HG03342 (cell line): ENCODE results near the gene PTPRT.

ENCODE experiments used
- ATAC-seq: cut with Tn5 transposase; IDR thresholded peaks from one replicate; pipeline ENCODE4 v1.9.1; 2021; ENCODE audit warnings: mild to moderate bottlenecking, moderate library complexity; ENCODE audit not compliant: unreplicated experiment

The PTPRT gene

DNA sequence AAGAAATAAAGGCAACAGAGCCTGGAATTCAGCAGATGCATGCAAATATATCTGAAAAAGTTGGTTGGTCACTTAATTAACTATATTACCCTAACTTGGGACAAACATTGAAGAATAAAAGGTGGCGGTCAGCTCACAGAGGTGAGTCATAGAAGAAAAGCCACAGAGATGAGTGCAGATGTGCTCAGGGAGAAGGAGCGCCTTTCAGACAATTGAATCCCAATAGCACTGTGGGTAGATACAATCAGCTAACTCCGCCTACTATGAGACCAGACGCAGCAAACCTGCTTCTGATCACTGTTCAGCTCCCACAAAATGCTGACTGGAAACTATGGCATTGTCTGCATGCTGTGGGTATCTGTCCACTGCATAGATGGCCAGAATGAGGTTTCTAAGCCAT is 447.8 kb downstream of the PTPRT start:
- no peak for ATAC-seq

DNA sequence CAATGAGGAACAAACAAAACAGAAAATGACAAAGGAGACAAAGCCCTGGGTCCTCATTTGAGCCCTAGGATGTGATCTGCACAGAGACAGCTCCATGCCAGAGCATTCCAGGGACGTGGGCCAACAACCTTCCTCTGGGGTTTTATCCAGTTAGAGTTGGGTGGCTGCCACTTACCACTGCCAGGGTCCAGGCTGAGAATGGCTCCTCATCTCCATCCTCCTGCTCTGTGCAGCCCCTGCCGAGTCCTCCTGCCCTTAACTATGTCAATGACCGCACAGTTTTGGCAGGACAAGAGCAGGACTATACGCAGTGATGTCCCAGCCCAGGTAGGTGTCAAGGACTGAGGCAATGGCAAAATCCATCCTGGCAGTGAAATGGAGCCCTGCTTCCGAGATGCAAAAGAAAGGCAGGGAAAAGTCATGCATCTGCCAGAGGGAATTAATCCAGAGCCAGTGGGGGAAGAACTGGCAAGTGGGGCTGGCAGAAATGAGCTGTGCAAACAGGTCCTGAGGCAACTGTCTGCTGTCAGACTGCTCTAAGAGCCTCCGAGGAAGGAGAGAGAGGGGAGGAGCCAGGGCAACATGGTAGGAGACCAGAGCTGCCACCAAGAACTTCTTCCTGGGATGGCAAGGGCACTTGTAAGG is 449.4 kb downstream of the PTPRT start:
- no peak for ATAC-seq

DNA sequence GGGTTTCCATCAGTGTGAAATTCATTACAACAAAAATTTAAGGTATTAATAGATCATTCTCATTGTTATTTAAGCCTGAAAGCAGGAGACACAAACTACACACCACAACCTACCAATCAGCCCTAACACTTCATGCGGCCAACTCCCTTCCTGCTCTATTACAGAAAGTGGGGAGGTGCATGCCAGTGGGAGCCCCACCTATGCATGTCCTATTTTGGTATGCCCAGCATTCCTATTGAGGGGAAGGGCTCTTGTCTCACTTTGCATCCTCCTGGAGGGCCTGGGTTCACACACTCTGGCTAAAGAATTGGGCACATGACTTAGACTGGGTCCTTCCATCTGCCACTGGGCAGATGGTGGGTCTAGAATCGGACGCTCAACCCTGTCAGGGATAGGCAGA is 450.0 kb downstream of the PTPRT start:
- ATAC-seq: no peak

DNA sequence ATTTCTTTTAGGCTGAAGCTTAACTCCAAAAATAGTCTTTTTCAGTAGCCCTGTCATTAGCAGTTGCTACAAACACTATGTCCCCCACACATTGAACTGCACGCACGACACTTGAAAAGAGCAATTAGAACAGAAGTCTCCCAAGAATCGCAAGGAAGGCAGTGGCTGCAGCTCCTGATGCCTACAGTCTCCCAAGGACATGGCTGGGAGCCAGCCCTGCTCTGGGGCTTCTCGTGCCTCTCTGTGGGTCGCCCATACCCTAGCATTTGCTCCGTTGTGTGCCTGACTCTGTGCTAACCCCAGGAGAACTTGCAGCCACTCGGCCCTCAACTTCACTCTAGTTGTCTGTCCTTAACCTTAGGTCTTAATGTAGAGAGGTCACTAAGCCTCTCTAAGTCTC is 454.2 kb downstream of the PTPRT start:
- ATAC-seq: no peak

DNA sequence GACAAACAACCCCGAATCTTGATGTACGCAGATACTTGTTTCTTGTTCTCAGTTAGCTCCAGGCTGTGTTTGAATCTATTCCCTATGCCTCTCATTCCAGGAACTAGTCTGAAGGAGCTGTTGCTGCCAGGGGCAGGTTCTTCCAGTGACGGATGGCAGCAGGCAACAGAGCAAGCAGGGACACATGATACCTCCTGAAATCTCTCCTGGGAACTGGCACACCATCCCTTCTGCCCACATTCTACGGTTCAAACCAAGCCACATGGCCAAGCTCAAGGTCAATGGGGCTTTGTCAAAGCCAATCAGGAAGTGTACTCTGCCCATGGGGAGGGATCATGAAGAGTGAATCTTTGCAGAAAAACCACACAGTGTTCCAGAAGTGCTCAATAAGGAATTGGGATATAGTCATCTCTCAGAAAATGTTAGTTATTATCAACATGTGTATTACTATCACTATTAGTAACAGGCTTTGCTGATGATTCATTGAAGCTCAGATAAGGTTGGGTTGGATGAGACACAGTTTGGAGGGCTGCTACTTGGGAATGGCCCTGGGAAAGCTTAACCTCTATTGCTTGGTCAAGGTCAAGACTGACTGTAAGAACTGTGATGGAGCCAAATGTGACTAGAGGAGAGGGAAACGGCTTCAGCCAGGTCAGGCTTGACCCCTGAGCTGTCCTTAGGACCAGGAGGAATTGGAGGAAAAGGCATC is 454.9 kb downstream of the PTPRT start:
- no peak for ATAC-seq

DNA sequence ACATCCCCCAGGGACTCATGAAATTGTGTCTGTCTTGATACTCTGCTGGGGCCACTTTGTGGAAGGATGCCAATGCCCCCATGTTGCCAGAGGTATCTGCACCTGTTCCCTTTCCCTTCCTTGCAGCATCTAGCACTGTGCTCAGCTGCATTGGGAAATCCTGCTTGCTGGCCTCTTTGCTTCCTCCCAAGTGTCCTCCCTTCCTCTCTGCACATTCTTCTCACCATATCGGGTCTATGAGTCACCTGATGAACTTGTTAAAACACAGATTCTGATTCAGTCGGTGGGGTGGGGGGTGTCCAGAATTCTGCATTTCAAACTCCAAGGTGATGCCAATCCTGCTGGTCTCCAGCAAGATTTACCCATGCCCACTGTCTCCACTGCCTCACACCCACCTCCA is 467.8 kb downstream of the PTPRT start:
- ATAC-seq: no peak

DNA sequence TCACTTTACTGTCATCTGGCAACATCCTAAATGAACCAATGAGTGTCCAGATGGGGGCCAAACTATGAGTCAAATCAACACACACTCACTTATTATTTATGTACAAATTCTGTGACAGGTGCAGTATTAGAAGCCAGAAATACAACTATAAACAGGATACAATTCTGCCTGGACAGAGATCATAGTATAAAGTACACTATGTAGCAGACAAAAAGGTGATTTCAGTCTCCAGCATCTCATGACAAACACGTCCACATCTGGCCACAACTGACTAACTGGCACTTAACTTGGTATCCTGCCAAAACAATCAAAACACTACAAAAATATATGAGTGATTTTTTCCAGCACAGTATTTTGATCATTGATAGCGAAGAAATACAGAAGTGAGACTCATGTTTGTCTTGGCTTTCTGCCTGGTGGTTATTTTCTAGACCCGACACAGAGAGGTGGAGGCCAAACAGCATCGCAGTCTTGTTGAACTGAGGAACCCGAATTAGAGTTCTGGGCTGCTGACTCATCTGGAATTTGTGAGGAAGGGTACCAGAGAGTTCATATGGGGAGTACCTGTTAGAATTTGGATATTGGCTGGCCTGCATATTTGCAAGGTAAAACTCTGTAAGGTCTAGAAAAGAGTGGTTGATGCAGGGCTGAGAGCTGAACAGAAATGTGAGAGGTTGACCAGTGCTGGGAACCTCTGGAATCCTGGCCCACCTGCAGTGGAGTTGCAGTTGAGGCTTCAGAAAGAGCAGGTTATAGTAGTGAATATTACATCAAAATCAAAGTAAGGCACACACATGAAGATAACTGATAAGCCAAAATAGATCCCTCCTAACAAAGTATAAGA is 475.2 kb downstream of the PTPRT start:
- ATAC-seq: no peak

DNA sequence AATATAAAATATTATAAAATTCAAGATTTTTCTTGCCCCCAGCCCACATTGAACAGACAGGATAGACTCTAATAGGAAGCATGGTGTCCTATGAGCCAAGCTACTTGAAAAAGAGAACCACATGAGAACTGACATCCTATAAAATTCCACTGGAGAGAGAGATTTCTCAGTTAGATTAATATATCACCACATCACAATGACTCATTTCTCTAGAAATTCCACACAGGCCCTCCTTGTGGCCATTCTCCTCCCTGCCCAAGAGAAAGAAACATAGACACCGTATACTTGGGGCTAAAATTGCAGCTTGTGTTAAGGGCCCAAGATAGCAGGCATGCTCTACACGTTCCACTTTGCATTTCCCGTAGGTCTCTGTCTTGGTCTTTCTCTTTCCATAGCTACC is 481.4 kb downstream of the PTPRT start:
- ATAC-seq: no peak

DNA sequence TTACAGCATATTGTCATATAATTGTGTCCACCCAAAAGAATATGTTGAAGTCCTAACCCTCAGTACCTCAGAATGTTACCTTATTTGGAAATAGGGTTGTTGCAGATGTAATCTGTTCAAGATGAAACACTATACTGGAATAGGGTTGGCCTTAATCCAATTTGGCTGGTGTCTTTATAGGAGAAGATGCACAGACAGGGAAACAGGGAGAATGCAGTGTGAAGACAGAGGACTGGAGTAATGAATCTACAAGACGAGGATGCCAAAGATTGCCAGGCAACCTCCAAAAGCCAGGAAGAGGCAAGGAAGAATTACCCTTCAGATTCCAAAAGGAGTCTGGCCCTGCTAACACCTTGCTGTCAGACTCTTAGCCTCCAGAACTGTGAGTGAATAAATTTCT is 482.9 kb downstream of the PTPRT start:
- no peak for ATAC-seq

DNA sequence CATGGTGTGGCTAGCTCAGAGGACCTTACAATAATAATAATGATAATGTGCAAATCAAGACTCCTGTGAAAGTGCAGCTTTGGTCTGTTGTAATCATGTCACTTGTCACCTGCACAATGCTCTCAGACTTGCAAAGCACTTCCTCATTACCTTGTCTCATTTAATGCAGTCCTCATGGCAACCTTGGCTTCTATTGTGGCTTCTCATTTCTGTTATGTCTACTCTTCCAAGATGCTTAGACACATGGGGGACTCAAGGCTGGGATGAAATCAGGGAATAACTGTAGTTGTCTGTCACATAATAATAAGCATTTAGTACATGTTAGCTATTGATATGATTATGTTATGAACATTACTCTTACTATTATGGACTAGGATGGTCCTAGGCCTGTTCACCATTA is 484.2 kb downstream of the PTPRT start:
- no peak for ATAC-seq

DNA sequence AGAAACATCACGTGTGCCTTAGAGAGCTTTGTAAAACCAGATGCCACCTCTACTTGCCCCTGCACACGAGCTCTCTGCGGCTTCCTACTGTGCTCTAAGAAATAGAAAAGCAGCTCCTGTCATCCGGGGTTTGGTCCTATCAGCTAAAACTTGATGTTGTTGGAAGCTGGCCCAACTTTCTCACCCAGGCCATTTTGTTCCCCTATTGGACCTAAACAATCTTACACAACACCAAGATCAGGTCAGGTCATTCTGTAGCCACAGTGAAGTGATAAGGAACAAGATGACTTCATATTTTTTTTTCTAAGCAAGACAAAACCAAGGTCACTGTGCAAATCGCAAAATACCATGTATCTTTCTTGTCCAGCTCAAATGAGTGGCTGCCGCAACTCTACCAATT is 486.0 kb downstream of the PTPRT start:
- no peak for ATAC-seq

DNA sequence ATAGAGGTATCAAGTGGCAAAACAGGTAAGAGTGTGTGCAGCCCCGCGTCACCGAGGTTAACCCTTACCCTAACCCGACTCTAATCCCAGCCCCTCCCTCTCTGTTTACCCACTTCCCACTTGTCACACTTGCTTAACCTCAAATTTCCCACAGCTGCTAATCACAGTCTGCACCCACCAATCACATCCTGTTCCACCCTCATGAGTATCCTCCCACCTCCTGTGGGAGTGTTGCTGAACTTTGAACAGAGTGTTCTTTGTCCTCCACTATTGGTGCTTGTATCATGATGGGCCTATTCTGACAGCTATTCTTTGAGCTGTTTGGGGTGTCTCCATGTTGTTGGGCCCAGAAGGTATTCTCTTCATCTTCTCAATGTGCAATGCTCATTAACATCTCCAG is 487.8 kb downstream of the PTPRT start:
- ATAC-seq: no peak

DNA sequence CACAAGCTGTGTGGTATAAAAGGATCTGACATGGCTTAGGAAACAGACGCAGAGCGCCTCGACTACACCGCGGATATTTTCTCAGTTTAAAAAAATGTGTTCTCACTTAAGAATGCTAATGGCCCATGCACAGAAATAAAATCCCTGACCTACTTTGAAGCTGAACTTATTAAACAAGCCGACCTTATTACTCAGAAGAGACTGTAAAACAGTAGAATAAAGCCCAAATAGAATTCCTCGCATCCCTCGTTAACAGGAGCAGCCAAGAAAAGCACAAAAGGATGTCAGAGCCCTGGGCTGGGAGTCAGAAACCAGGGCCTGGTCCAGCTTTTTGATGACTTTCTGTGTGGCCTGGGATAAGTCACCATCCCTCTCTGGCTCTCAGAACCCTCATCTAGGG is 489.3 kb downstream of the PTPRT start:
- ATAC-seq: no peak

DNA sequence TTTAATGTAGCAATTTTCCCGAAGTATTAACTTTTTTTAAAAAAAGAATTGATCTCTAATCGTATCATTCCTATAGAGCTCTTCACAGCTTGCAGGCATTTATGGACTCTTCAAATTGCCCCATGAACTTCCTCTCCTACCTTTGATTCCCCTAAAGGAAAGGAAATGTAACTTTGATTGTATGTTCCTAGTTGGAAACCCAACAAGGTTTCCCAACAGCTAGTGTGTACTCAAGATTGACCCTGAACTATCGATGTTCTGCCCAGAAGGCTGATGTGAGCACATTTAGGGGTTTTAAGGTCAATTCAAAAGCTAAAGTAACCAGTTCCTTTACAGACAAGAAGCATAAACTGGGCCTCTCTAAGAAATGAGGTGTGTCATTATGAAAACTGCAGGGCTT is 491.7 kb downstream of the PTPRT start:
- ATAC-seq: no peak

DNA sequence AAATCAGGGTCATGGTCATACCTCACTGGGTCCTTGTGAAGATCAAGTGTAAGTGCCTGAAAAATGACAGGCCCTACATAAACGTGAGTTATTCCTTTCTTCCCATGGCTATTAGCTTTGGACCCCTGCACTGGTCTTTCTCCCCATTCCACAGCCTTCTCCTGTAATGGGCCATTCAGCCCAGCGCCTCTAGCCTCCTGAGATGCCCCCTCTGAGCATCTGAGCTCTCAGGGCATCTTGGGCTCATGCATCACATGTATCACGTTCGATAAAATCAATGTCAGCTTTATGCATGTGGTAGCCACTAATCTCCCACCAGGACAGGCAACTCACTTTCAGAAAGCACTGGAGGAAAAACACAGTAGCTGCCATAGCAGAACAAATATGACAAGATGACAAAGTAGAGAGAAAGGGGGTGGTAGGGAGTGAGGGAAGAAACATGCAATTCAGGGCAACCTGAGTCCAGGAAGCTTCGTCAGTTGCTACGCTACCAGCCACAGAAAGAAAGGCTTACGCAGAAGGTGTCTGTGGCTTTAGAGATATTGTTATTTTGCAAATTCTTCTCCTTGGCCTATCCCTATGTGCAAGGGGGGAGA is 498.8 kb downstream of the PTPRT start:
- ATAC-seq: no peak

DNA sequence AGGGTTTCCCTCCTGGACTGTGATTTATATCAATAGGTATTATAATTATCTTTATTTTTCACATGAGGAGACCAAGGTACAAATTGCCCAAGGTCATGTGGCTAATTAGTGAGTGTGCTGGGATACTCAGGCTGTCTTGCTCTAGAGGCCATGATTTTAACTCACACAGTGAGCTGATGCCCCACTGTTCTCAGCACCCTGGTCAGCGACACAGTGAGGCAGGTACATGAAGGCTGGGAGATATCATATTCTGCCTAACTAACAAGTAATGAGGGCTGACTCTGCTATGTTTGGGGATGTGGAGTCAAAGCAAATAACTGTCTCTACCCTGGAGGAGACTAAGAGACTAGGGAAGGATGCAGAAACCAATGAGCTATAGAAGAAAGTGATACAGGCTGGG is 501.1 kb downstream of the PTPRT start:
- ATAC-seq: no peak

DNA sequence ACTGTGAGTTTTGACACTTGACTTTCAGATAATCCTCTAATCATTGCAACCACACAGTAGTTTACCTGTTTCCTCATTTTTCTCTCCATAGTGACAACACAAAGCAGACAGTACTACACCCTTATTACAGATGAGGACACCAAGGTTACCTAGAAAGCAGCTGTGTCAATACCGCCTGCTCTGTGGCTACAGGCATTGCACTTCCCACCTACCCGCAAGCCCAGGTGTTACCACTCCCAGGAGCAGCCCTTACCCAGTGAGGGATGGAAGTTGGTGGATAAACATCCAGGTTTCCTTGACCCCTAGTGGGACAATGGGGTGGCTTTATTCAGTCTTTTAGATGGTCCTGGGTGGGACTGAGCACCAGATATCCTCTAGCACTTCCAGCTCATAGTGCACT is 503.6 kb downstream of the PTPRT start:
- ATAC-seq: no peak

DNA sequence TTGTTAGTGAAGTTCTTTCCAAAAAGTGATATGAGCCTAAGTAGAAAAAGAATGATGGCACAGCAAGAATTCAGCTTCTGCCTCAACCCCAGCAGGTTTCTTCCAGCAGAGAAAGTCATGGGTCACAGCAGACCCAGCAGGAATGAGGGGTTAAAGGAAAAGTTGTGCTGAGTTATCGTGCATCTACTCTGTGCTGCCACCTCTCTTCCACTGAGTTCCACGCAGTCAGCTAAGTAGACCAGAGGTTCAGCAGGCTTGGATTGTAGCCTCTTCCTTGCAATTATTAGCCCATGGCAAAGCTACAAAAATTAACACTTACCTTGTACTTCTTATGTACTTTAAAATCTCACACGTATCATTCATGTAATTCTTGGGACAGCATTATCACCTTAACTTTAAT is 510.8 kb downstream of the PTPRT start:
- no peak for ATAC-seq

DNA sequence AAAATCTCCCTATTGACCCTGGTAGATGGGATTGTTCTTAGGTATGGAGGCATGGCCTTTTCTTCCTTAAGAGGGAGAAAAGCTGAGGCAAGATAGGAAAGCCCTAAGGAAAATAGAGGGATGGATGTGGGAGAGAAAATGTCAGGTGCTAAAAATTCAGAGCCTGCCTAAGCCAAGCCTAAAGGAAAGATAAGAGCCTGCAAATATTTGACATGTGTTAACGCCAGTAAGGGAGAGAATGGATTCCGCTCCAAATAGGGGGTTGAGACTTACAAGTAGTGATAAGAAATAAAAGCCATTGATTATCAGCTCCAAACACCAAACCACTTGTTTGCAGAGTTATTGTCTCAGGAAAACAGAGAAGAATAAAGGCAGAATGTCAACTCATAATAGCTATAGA is 533.6 kb downstream of the PTPRT start:
- no peak for ATAC-seq

DNA sequence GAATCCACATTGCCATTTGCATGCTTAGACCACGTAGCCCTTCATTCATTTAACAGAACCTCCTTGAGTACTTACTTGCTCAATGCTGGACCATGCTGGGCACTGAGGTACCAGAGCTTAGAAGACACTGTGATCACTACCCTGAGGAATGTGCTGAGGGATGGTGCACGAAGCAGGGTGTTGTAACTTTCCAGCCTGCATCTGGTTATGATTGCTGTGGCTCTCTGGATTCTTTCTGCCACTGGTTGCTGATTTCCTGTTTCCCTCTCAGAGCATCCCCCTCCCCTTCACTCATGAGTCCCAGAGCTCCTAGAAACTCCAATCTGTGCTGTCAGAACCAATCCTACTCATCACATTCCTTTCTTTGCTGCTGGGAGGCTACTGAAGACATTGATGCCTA is 537.4 kb downstream of the PTPRT start:
- no peak for ATAC-seq

DNA sequence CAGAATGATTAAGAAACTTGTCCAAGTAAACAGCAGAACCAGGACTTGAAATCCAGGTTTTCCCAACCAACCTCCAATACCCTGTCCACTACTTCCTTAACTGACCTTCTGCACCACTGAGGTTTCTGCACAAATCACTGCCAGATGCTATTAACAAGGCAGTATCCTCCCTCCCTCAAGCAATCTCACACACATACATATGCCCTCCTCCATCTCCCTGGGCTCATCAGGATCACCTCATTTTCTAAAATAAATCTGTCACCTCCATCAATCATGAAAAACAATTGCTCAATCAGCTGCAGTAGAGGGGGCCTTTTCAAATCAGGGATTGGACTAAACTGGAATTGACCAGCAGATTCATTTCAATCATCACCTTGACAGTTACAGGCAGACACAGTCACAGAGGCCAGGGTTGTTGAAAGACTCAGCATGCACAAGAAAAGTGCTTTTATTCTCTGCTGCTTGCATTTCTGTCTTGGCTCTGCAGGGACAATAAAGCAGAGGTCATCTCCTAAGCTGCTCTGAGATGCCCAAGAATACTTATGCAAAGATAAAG is 539.4 kb downstream of the PTPRT start:
- no peak for ATAC-seq
